OCI-LY3 (cell line): ENCODE data around the gene ANAPC13.
A peak's percentile ranks its signal among the peaks of the same experiment; 100 is the strongest.

Source experiments
- H2AFZ ChIP-seq: fragments of 200-600, 300-600 bp; shearing (Covaris generic); 2 replicates; pipeline ENCODE4 v1.6.0; 2014; ENCODE audit warnings: antibody characterized with exemption, low read depth, low read length
- H3K27ac ChIP-seq: fragments of 200-600, 300-600 bp; sonication (generic); 2 replicates; pipeline ENCODE4 v1.5.1; 2014; ENCODE audit warnings: mild to moderate bottlenecking, low read length, moderate library complexity, mixed read lengths
- H3K27me3 ChIP-seq: fragments of 200-600, 300-600 bp; sonication (generic); 2 replicates; pipeline ENCODE4 v1.6.1; 2014; ENCODE audit warnings: low read depth, low read length, mixed read lengths
- H3K36me3 ChIP-seq: fragments of 200-600, 300-600 bp; sonication (generic); replicated peaks from 2 replicates; pipeline ENCODE3; 2014; ENCODE audit warnings: low read depth, low read length, mixed read lengths
- H3K4me1 ChIP-seq: fragments of 300-600, 200-600 bp; sonication (generic); 2 replicates; pipeline ENCODE4 v1.6.1; 2014; ENCODE audit warnings: low read length, mixed read lengths
- H3K4me2 ChIP-seq: fragments of 200-600, 300-600 bp; sonication (generic); 2 replicates; pipeline ENCODE4 v1.6.1; 2014; ENCODE audit warnings: low read length, mixed read lengths
- H3K4me3 ChIP-seq: fragments of 300-600, 200-600 bp; sonication (generic); 2 replicates; pipeline ENCODE4 v1.5.1; 2014; ENCODE audit warnings: antibody characterized with exemption, mild to moderate bottlenecking, low read length, moderate library complexity
- H3K79me2 ChIP-seq: fragments of 300-600, 200-600 bp; shearing (Covaris generic); 2 replicates; pipeline ENCODE4 v1.6.1; 2014; ENCODE audit warnings: mild to moderate bottlenecking, low read length, mixed read lengths
- H3K9ac ChIP-seq: fragments of 300-600, 200-600 bp; shearing (Covaris generic); 2 replicates; pipeline ENCODE4 v1.6.0; 2014; ENCODE audit warnings: mild to moderate bottlenecking, low read length, moderate library complexity
- H3K9me3 ChIP-seq: fragments of 200-600, 300-600 bp; shearing (Covaris generic); 2 replicates; pipeline ENCODE4 v1.6.1; 2014; ENCODE audit warnings: low read length, mixed read lengths; ENCODE audit not compliant: insufficient read depth
- H4K20me1 ChIP-seq: fragments of 200-600, 300-600 bp; sonication (generic); 2 replicates; pipeline ENCODE4 v1.6.1; 2016; ENCODE audit warnings: low read length, mixed read lengths; ENCODE audit not compliant: insufficient read depth
- EZH2phosphoT487 ChIP-seq: fragments of 200-600 bp; shearing (Covaris generic); IDR thresholded peaks from 2 replicates; pipeline ENCODE4 v1.6.1; 2018; ENCODE audit warnings: antibody characterized with exemption, mixed run types, low read depth
- TF ChIP-seq, protein P1 (sequence below): fragments of 200-600, 300-600 bp; sonication (generic); IDR thresholded peaks from 2 replicates; pipeline ENCODE4 v1.5.1; 2014; ENCODE audit warnings: antibody characterized with exemption, low read length, low read depth

The ANAPC13 gene

GRCh38 chr3:134527538-134528186 is 41.9 kb upstream of the ANAPC13 start:
- TF ChIP-seq EZH2phosphoT487, result no peak
- TF ChIP-seq, protein P1, sequence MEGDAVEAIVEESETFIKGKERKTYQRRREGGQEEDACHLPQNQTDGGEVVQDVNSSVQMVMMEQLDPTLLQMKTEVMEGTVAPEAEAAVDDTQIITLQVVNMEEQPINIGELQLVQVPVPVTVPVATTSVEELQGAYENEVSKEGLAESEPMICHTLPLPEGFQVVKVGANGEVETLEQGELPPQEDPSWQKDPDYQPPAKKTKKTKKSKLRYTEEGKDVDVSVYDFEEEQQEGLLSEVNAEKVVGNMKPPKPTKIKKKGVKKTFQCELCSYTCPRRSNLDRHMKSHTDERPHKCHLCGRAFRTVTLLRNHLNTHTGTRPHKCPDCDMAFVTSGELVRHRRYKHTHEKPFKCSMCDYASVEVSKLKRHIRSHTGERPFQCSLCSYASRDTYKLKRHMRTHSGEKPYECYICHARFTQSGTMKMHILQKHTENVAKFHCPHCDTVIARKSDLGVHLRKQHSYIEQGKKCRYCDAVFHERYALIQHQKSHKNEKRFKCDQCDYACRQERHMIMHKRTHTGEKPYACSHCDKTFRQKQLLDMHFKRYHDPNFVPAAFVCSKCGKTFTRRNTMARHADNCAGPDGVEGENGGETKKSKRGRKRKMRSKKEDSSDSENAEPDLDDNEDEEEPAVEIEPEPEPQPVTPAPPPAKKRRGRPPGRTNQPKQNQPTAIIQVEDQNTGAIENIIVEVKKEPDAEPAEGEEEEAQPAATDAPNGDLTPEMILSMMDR, result no peak
- Histone ChIP-seq H2AFZ (no peak overlapping the region), H3K36me3 (peaks cover 7% of the 10 kb centered on the region), H3K4me1 (no peaks in the 10 kb centered on the region), H3K9me3 (peaks cover 9% of the 10 kb centered on the region; the same call in 1 of the 2 replicates), H3K27ac (no peak overlapping the region), H3K79me2 (peaks cover 19% of the 10 kb centered on the region), H3K27me3 (no peaks in the 10 kb centered on the region), H3K4me2 (no peak overlapping the region), H3K4me3 (no peak overlapping the region), H4K20me1 (no peaks in the 10 kb centered on the region), H3K9ac (no peak overlapping the region)

- Histone ChIP-seq H4K20me1 (no peaks in the 10 kb centered on the region), H3K36me3 (peaks cover 8% of the 10 kb centered on the region), H3K4me2 (no peak overlapping the region), H3K9ac (no peak overlapping the region), H3K79me2 (peaks cover 19% of the 10 kb centered on the region), H3K27ac (no peak overlapping the region), H3K27me3 (no peaks in the 10 kb centered on the region), H3K4me1 (no peaks in the 10 kb centered on the region), H3K4me3 (no peak overlapping the region), H2AFZ (no peak overlapping the region), H3K9me3 (peaks cover 9% of the 10 kb centered on the region; the same call in 1 of the 2 replicates)
- TF ChIP-seq, protein P1, result peak; percentile 31
- TF ChIP-seq EZH2phosphoT487, result no peak
Observed at GRCh38 chr3:134527037-134527436, 41.3 kb upstream of the ANAPC13 start.

- no peak overlapping the region for H3K27ac ChIP-seq
- peaks cover 9% of the 10 kb centered on the region; the same call in 1 of the 2 replicates for H3K9me3 ChIP-seq
- no peaks in the 10 kb centered on the region for H4K20me1 ChIP-seq
- no peak overlapping the region for H3K4me2 ChIP-seq
- H3K36me3 ChIP-seq, result peaks cover 9% of the 10 kb centered on the region
- H3K27me3 ChIP-seq, result no peaks in the 10 kb centered on the region
- H3K4me3 ChIP-seq, result no peak overlapping the region
- H2AFZ ChIP-seq, result no peak overlapping the region
- no peak overlapping the region for H3K9ac ChIP-seq
- peaks cover 19% of the 10 kb centered on the region for H3K79me2 ChIP-seq
- TF ChIP-seq EZH2phosphoT487, result no peak
- TF ChIP-seq, protein P1, result no peak
- H3K4me1 ChIP-seq, result no peaks in the 10 kb centered on the region
Observed at GRCh38 chr3:134526319-134526718, 40.5 kb upstream of the ANAPC13 start.

DNA sequence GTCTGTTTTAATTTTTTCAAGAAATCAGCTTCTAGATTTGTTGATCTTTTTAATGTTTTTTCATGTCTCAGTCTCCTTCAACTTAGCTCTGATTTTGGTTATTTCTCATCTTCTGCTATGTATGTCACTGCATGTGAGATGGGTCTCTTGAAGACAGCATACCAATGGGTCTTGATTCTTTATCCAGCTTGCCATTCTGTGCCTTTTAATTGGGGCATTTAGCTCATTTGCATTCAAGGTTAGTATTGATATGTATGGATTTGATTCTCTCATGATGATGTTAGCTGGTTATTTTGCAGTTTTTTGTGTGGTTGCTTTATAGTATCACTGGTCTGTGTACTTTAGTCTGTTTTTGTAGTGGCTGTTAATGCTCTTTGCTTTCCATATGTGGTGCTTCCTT is 39.5 kb upstream of the ANAPC13 start:
- Histone ChIP-seq H3K27me3 (no peaks in the 10 kb centered on the region), H3K4me3 (no peak overlapping the region), H3K27ac (no peak overlapping the region), H3K4me1 (no peaks in the 10 kb centered on the region), H3K4me2 (no peak overlapping the region), H3K79me2 (peaks cover 19% of the 10 kb centered on the region), H2AFZ (no peak overlapping the region), H4K20me1 (no peaks in the 10 kb centered on the region), H3K9ac (no peak overlapping the region), H3K36me3 (peaks cover 9% of the 10 kb centered on the region), H3K9me3 (peaks cover 9% of the 10 kb centered on the region; the same call in 1 of the 2 replicates)
- no peak for TF ChIP-seq EZH2phosphoT487
- TF ChIP-seq, protein P1, result no peak
